Immature natural killer cell (primary cell): ENCODE data around the gene GPR135. TPM values are rescaled to one million over a fixed set of nuclear protein-coding genes. Genes with fewer than 3 reads are reported as not detected.

Experiments
- DNase-seq, 3 donors: peaks; one replicate each; pipeline ENCODE4 v3.0.0; 2022; ENCODE audit warnings: mixed read lengths in 1 of 3
- H3K27ac Mint-ChIP-seq, 6 donors: one replicate each; pipeline ENCODE4 v1.8.0; 2020; ENCODE audit warnings: mixed read lengths in 6 of 6, mild to moderate bottlenecking in 5 of 6, inconsistent platforms in 4 of 6, moderate library complexity in 3 of 6
- H3K27me3 Mint-ChIP-seq, 3 donors: one replicate each; pipeline ENCODE4 v1.8.0; 2020 to 2021; ENCODE audit warnings: low read depth in 3 of 3, mild to moderate bottlenecking in 3 of 3, mixed read lengths in 3 of 3, moderate library complexity in 3 of 3, inconsistent platforms in 1 of 3
- H3K36me3 Mint-ChIP-seq, 3 donors: one replicate each; pipeline ENCODE4 v1.8.0; 2020; ENCODE audit warnings: mixed read lengths in 3 of 3, inconsistent platforms in 2 of 3, mild to moderate bottlenecking in 2 of 3
- H3K4me1 Mint-ChIP-seq, 2 donors: one replicate each; pipeline ENCODE4 v1.8.0; 2020; ENCODE audit warnings: inconsistent platforms in 2 of 2, mild to moderate bottlenecking in 2 of 2, mixed read lengths in 2 of 2, moderate library complexity in 1 of 2
- H3K4me3 Mint-ChIP-seq, 5 donors: one replicate each; pipeline ENCODE4 v1.8.0; 2020; ENCODE audit warnings: mild to moderate bottlenecking in 5 of 5, mixed read lengths in 5 of 5, inconsistent platforms in 3 of 5, moderate library complexity in 3 of 5
- H3K9me3 Mint-ChIP-seq, 6 donors: one replicate each; pipeline ENCODE4 v1.8.0; 2020; ENCODE audit warnings: mild to moderate bottlenecking in 6 of 6, mixed read lengths in 6 of 6, inconsistent platforms in 4 of 6, moderate library complexity in 3 of 6
- polyA plus RNA-seq, 3 donors: library from polyadenylated mRNA; unstranded; fragments of 300-500 nt; fragmentation: Illumina TruSeq; gene quantifications; one replicate each; pipeline ENCODE4 v1.2.3, GENCODE V29; 2021

The GPR135 gene
- polyA plus RNA-seq, 3 donors from 2014 or later, result 0.06 to 0.58 (median 0.25) TPM

- DNase-seq, result no peak
- Mint-ChIP-seq H3K4me1 (no peaks in the 10 kb centered on the region), H3K9me3 (no peaks in the 10 kb centered on the region), H3K36me3 (no peaks in the 10 kb centered on the region), H3K27ac (no peak overlapping the region), H3K27me3 (peaks cover 0 to 4% (median 4%) of the 10 kb centered on the region in 3 donors), H3K4me3 (no peak overlapping the region)
Observed at GRCh38 chr14:59425322-59425935, 39.8 kb downstream of the GPR135 start.

GRCh38 chr14:59424341-59425071, 40.7 kb downstream of the GPR135 start:
- Mint-ChIP-seq H3K9me3 (no peaks in the 10 kb centered on the region), H3K4me1 (no peaks in the 10 kb centered on the region), H3K27ac (no peak overlapping the region), H3K36me3 (no peaks in the 10 kb centered on the region), H3K4me3 (no peak overlapping the region), H3K27me3 (peaks cover 0 to 4% (median 4%) of the 10 kb centered on the region in 3 donors)
- no peak for DNase-seq

- no peaks in the 10 kb centered on the region for H3K4me1 Mint-ChIP-seq
- no peak for DNase-seq
- no peaks in the 10 kb centered on the region for H3K36me3 Mint-ChIP-seq
- H3K4me3 Mint-ChIP-seq, result no peak overlapping the region
- no peak overlapping the region for H3K27ac Mint-ChIP-seq
- H3K9me3 Mint-ChIP-seq, result no peaks in the 10 kb centered on the region
- H3K27me3 Mint-ChIP-seq, result peaks cover 0 to 4% (median 4%) of the 10 kb centered on the region in 3 donors
Observed at GRCh38 chr14:59422069-59422881, 42.9 kb downstream of the GPR135 start.

- H3K36me3 Mint-ChIP-seq, result no peaks in the 10 kb centered on the region
- peaks cover 0 to 4% (median 0%) of the 10 kb centered on the region in 3 donors for H3K27me3 Mint-ChIP-seq
- no peak overlapping the region for H3K27ac Mint-ChIP-seq
- no peak overlapping the region for H3K4me3 Mint-ChIP-seq
- no peaks in the 10 kb centered on the region for H3K4me1 Mint-ChIP-seq
- no peak for DNase-seq
- no peaks in the 10 kb centered on the region for H3K9me3 Mint-ChIP-seq
Observed at GRCh38 chr14:59419303-59419702, 45.9 kb downstream of the GPR135 start.

GRCh38 chr14:59417311-59417710, 47.9 kb downstream of the GPR135 start:
- Mint-ChIP-seq H3K27ac (peak overlapping the region in 1 of 6 donors; percentile 65), H3K9me3 (peaks cover 0 to 2% (median 0%) of the 10 kb centered on the region in 6 donors), H3K36me3 (no peaks in the 10 kb centered on the region), H3K4me1 (peaks cover 0 to 2% of the 10 kb centered on the region in 2 donors), H3K4me3 (no peak overlapping the region), H3K27me3 (peaks cover 0 to 5% (median 0%) of the 10 kb centered on the region in 3 donors)
- DNase-seq, result no peak

GRCh38 chr14:59415836-59416602, 49.2 kb downstream of the GPR135 start:
- no peak for DNase-seq
- no peak overlapping the region for H3K27ac Mint-ChIP-seq
- no peaks in the 10 kb centered on the region for H3K36me3 Mint-ChIP-seq
- H3K4me3 Mint-ChIP-seq, result no peak overlapping the region
- peaks cover 0 to 3% (median under 1%) of the 10 kb centered on the region in 6 donors for H3K9me3 Mint-ChIP-seq
- H3K27me3 Mint-ChIP-seq, result peaks cover 0 to 4% (median 1%) of the 10 kb centered on the region in 3 donors
- peaks cover 0 to 6% of the 10 kb centered on the region in 2 donors for H3K4me1 Mint-ChIP-seq

Other genes with a start within 250 kb of the GPR135 start
- gene L3HYPDH, start 19.0 kb upstream of the GPR135 start, polyA plus RNA-seq, result 1 to 10 TPM; 1.1 to 5.1 (median 3.6) TPM
- gene JKAMP, start 19.1 kb upstream of the GPR135 start, polyA plus RNA-seq, result 100 to 1,000 TPM in 1 of 3 donors, 10 to 100 TPM in 2; 58.0 to 109 (median 69.9) TPM
- gene CCDC175, start 111.4 kb upstream of the GPR135 start, polyA plus RNA-seq, result not detected